ENCODE results near the gene PCSK6. TPM values are rescaled to one million over a fixed set of nuclear protein-coding genes. Genes with fewer than 3 reads are reported as not detected.

The PCSK6 gene
- total RNA-seq, 1 experiment from 2014 or later: 2.9 TPM

- CTCF ChIA-PET: no interaction called here
- POLR2A ChIA-PET: no interaction called here
- no peak for ATAC-seq
- Mint-ChIP-seq H3K36me3 (no peaks in the 10 kb centered on the region), H3K27ac (no peak overlapping the region), H3K9me3 (no peaks in the 10 kb centered on the region), H3K27me3 (ENCODE audit: low read depth) (no peaks in the 10 kb centered on the region; the same call in 1 of the 2 replicates), H3K4me3 (no peak overlapping the region), H3K4me1 (peaks cover 6% of the 10 kb centered on the region)
- no peak for TF ChIP-seq ETV6 (CRISPR knock-in tag; IDR thresholded peaks at IDR 0.05)
- no peak for TF ChIP-seq ATF2 (CRISPR knock-in tag; IDR thresholded peaks at IDR 0.05; ENCODE audit: borderline replicate concordance, low read depth)
- no peak for TF ChIP-seq TEAD4 (CRISPR knock-in tag; IDR thresholded peaks at IDR 0.05)
- TF ChIP-seq ZBTB43 (CRISPR knock-in tag; IDR thresholded peaks at IDR 0.05): no peak
- no peak for TF ChIP-seq ATF1 (CRISPR knock-in tag; IDR thresholded peaks at IDR 0.05)
- no peak for TF ChIP-seq PRDM15 (CRISPR knock-in tag; IDR thresholded peaks at IDR 0.05)
- no peak for TF ChIP-seq ZNF532 (CRISPR knock-in tag; IDR thresholded peaks at IDR 0.05; ENCODE audit: borderline replicate concordance)
- TF ChIP-seq IRF1 (CRISPR knock-in tag; IDR thresholded peaks at IDR 0.05): no peak
- no peak for TF ChIP-seq PRRX2 (CRISPR knock-in tag; IDR thresholded peaks at IDR 0.05)
- TF ChIP-seq MXD4 (CRISPR knock-in tag; IDR thresholded peaks at IDR 0.05; ENCODE audit: borderline replicate concordance): no peak
- TF ChIP-seq JAZF1 (CRISPR knock-in tag; IDR thresholded peaks at IDR 0.05): no peak
- no peak for TF ChIP-seq ZNF416 (CRISPR knock-in tag; IDR thresholded peaks at IDR 0.05)
- TF ChIP-seq RELA (CRISPR knock-in tag; IDR thresholded peaks at IDR 0.05; ENCODE audit: borderline replicate concordance): no peak
- TF ChIP-seq MLX (CRISPR knock-in tag; IDR thresholded peaks at IDR 0.05): no peak
- TF ChIP-seq GABPB1 (CRISPR knock-in tag; IDR thresholded peaks at IDR 0.05): no peak
- no peak for TF ChIP-seq IRF2 (CRISPR knock-in tag; IDR thresholded peaks at IDR 0.05; ENCODE audit: borderline replicate concordance, low read depth)
- no peak for TF ChIP-seq FOXJ3 (CRISPR knock-in tag; IDR thresholded peaks at IDR 0.05; ENCODE audit: borderline replicate concordance)
- no peak for TF ChIP-seq ATF3 (CRISPR knock-in tag; conservative IDR thresholded peaks at IDR 0.05)
- no peak for DNase-seq (ENCODE audit: low spot score)
Measured at GRCh38 chr15:101435761-101436160, 53.7 kb downstream of the PCSK6 start.
